ENCODE measurements around the gene PARD3. TPM values are rescaled to one million over a fixed set of nuclear protein-coding genes. Genes with fewer than 3 reads are reported as not detected.

PARD3 gene
- total RNA-seq, 3 donors from 2014 or later (not counting 1 experiment from before 2014, with no cell fraction given) = 0.14 to 0.49 (median 0.38) TPM

GRCh38 chr10:34313353-34313752, 501.7 kb downstream of the PARD3 start:
- no peaks in the 10 kb centered on the region for H3K27me3 Mint-ChIP-seq (ENCODE audit: low read depth in 2 of 2)
- no peaks in the 10 kb centered on the region for H3K4me1 Mint-ChIP-seq
- Histone ChIP-seq H3K27ac (ENCODE audit: low read length) (no peak overlapping the region), H3K9me3 (ENCODE audit: control insufficient read depth, insufficient read depth, low read length) (no peaks in the 10 kb centered on the region), H3K36me3 (ENCODE audit: control insufficient read depth, insufficient read depth, low read length) (no peaks in the 10 kb centered on the region), H3K4me1 (ENCODE audit: control insufficient read depth, insufficient read depth, low read length) (no peaks in the 10 kb centered on the region), H3K4me3 (ENCODE audit: low read length) (no peak overlapping the region), H3K27me3 (ENCODE audit: control insufficient read depth, insufficient read depth, low read length) (no peaks in the 10 kb centered on the region)
- no peaks in the 10 kb centered on the region for H3K9me3 Mint-ChIP-seq
- ATAC-seq (no peak), DNase-seq (no peak)
- no peaks in the 10 kb centered on the region for H3K36me3 Mint-ChIP-seq
- no peak overlapping the region for H3K4me3 Mint-ChIP-seq
- intact Hi-C loops (cut with micrococcal nuclease) = no loop called here
- no CpG with 5 or more reads among the region's 1 CpG for WGBS (ENCODE audit: insufficient coverage)
- no peak for TF ChIP-seq CTCF (IDR thresholded peaks at IDR 0.05)
- H3K27ac Mint-ChIP-seq = no peak overlapping the region

GRCh38 chr10:34311679-34312078, 503.4 kb downstream of the PARD3 start:
- Histone ChIP-seq H3K36me3 (ENCODE audit: control insufficient read depth, insufficient read depth, low read length) (no peaks in the 10 kb centered on the region), H3K27ac (ENCODE audit: low read length) (no peak overlapping the region), H3K27me3 (ENCODE audit: control insufficient read depth, insufficient read depth, low read length) (no peaks in the 10 kb centered on the region), H3K9me3 (ENCODE audit: control insufficient read depth, insufficient read depth, low read length) (no peaks in the 10 kb centered on the region), H3K4me1 (ENCODE audit: control insufficient read depth, insufficient read depth, low read length) (no peaks in the 10 kb centered on the region), H3K4me3 (ENCODE audit: low read length) (no peak overlapping the region)
- Mint-ChIP-seq H3K27me3 (ENCODE audit: low read depth in 2 of 2) (peaks cover 0 to 5% of the 10 kb centered on the region in 2 donors), H3K36me3 (no peaks in the 10 kb centered on the region), H3K4me1 (no peaks in the 10 kb centered on the region), H3K9me3 (no peaks in the 10 kb centered on the region), H3K4me3 (no peak overlapping the region), H3K27ac (no peak overlapping the region)
- intact Hi-C loops (cut with micrococcal nuclease) = no loop called here
- no peak for TF ChIP-seq CTCF (IDR thresholded peaks at IDR 0.05)
- no peak for ATAC-seq
- no peak for DNase-seq
- 88% methylated on average over 3 of the region's 3 CpGs for WGBS (ENCODE audit: insufficient coverage)

GRCh38 chr10:34310234-34310633, 504.9 kb downstream of the PARD3 start:
- no peak overlapping the region for H3K27ac ChIP-seq (ENCODE audit: low read length)
- H3K9me3 ChIP-seq (ENCODE audit: control insufficient read depth, insufficient read depth, low read length) = no peaks in the 10 kb centered on the region
- H3K36me3 Mint-ChIP-seq = no peaks in the 10 kb centered on the region
- H3K36me3 ChIP-seq (ENCODE audit: control insufficient read depth, insufficient read depth, low read length) = no peaks in the 10 kb centered on the region
- intact Hi-C loops (cut with micrococcal nuclease) = no loop called here
- no peak for TF ChIP-seq CTCF (IDR thresholded peaks at IDR 0.05)
- no peaks in the 10 kb centered on the region for H3K4me1 ChIP-seq (ENCODE audit: control insufficient read depth, insufficient read depth, low read length)
- H3K4me3 Mint-ChIP-seq = no peak overlapping the region
- no peaks in the 10 kb centered on the region for H3K27me3 ChIP-seq (ENCODE audit: control insufficient read depth, insufficient read depth, low read length)
- DNase-seq (no peak), ATAC-seq (no peak)
- H3K9me3 Mint-ChIP-seq = no peaks in the 10 kb centered on the region
- no peaks in the 10 kb centered on the region for H3K4me1 Mint-ChIP-seq
- H3K27ac Mint-ChIP-seq = no peak overlapping the region
- H3K27me3 Mint-ChIP-seq (ENCODE audit: low read depth in 2 of 2) = peaks cover 0 to 5% of the 10 kb centered on the region in 2 donors
- 95% methylated on average over 3 of the region's 4 CpGs for WGBS (ENCODE audit: insufficient coverage)
- no peak overlapping the region for H3K4me3 ChIP-seq (ENCODE audit: low read length)

GRCh38 chr10:34305189-34305588, 509.9 kb downstream of the PARD3 start:
- no peak overlapping the region for H3K4me3 ChIP-seq (ENCODE audit: low read length)
- intact Hi-C loops (cut with micrococcal nuclease) = no loop called here

More at GRCh38 chr10:34305189-34305588, 509.9 kb downstream of the PARD3 start:
- Histone ChIP-seq H3K4me1 (ENCODE audit: control insufficient read depth, insufficient read depth, low read length) (no peaks in the 10 kb centered on the region), H3K9me3 (ENCODE audit: control insufficient read depth, insufficient read depth, low read length) (no peaks in the 10 kb centered on the region), H3K36me3 (ENCODE audit: control insufficient read depth, insufficient read depth, low read length) (no peaks in the 10 kb centered on the region), H3K27ac (ENCODE audit: low read length) (no peak overlapping the region), H3K27me3 (ENCODE audit: control insufficient read depth, insufficient read depth, low read length) (no peaks in the 10 kb centered on the region)
- Mint-ChIP-seq H3K9me3 (no peaks in the 10 kb centered on the region), H3K4me1 (no peaks in the 10 kb centered on the region), H3K4me3 (no peak overlapping the region), H3K36me3 (no peaks in the 10 kb centered on the region), H3K27me3 (ENCODE audit: low read depth in 2 of 2) (peaks cover 0 to 8% of the 10 kb centered on the region in 2 donors), H3K27ac (no peak overlapping the region)
- DNase-seq = no peak
- 85% methylated on average over 6 of the region's 6 CpGs for WGBS (ENCODE audit: insufficient coverage)
- TF ChIP-seq CTCF (IDR thresholded peaks at IDR 0.05) = no peak
- ATAC-seq = no peak
